Measurements from ENCODE around the gene ADCY2.

ADCY2 gene

GRCh38 chr5:7610531-7611177, 214.7 kb downstream of the ADCY2 start:
- no peak overlapping the region for H3K4me3 ChIP-seq (ENCODE audit: low read depth in 1 of 2, low read length in 2 of 2)
- H3K36me3 ChIP-seq (ENCODE audit: insufficient read depth, low read length): no peaks in the 10 kb centered on the region
- H3K27ac ChIP-seq (ENCODE audit: low read depth, low read length): no peak overlapping the region
- no peaks in the 10 kb centered on the region for H3K27me3 ChIP-seq (ENCODE audit: control insufficient read depth in 1 of 2, insufficient read depth in 2 of 2, low read length in 2 of 2)
- no peaks in the 10 kb centered on the region for H3K4me1 ChIP-seq (ENCODE audit: insufficient read depth, low read length)
- H3K9ac ChIP-seq (ENCODE audit: low read length): no peak overlapping the region
- no peaks in the 10 kb centered on the region for H3K9me3 ChIP-seq (ENCODE audit: low read length)

- no peak overlapping the region for H3K4me3 ChIP-seq (ENCODE audit: low read depth in 1 of 2, low read length in 2 of 2)
- no peaks in the 10 kb centered on the region for H3K27me3 ChIP-seq (ENCODE audit: control insufficient read depth in 1 of 2, insufficient read depth in 2 of 2, low read length in 2 of 2)
- H3K4me1 ChIP-seq (ENCODE audit: insufficient read depth, low read length): no peaks in the 10 kb centered on the region
- no peaks in the 10 kb centered on the region for H3K36me3 ChIP-seq (ENCODE audit: insufficient read depth, low read length)
- no peaks in the 10 kb centered on the region for H3K9me3 ChIP-seq (ENCODE audit: low read length)
- H3K9ac ChIP-seq (ENCODE audit: low read length): no peak overlapping the region
- no peak overlapping the region for H3K27ac ChIP-seq (ENCODE audit: low read depth, low read length)
Measured at GRCh38 chr5:7611518-7611917, 215.6 kb downstream of the ADCY2 start.

GRCh38 chr5:7615566-7616061, 219.7 kb downstream of the ADCY2 start:
- Histone ChIP-seq H3K9me3 (ENCODE audit: low read length) (no peaks in the 10 kb centered on the region), H3K4me3 (ENCODE audit: low read depth in 1 of 2, low read length in 2 of 2) (no peak overlapping the region), H3K4me1 (ENCODE audit: insufficient read depth, low read length) (no peaks in the 10 kb centered on the region), H3K36me3 (ENCODE audit: insufficient read depth, low read length) (no peaks in the 10 kb centered on the region), H3K9ac (ENCODE audit: low read length) (no peak overlapping the region), H3K27ac (ENCODE audit: low read depth, low read length) (no peak overlapping the region), H3K27me3 (ENCODE audit: control insufficient read depth in 1 of 2, insufficient read depth in 2 of 2, low read length in 2 of 2) (no peaks in the 10 kb centered on the region)

- no peak overlapping the region for H3K9ac ChIP-seq (ENCODE audit: low read length)
- H3K27me3 ChIP-seq (ENCODE audit: control insufficient read depth in 1 of 2, insufficient read depth in 2 of 2, low read length in 2 of 2): no peaks in the 10 kb centered on the region
- no peaks in the 10 kb centered on the region for H3K9me3 ChIP-seq (ENCODE audit: low read length)
- H3K4me1 ChIP-seq (ENCODE audit: insufficient read depth, low read length): peaks cover 4% of the 10 kb centered on the region
- no peak overlapping the region for H3K27ac ChIP-seq (ENCODE audit: low read depth, low read length)
- no peak overlapping the region for H3K4me3 ChIP-seq (ENCODE audit: low read depth in 1 of 2, low read length in 2 of 2)
- no peaks in the 10 kb centered on the region for H3K36me3 ChIP-seq (ENCODE audit: insufficient read depth, low read length)
Measured at GRCh38 chr5:7616897-7617296, 221.0 kb downstream of the ADCY2 start.

- Histone ChIP-seq H3K9ac (ENCODE audit: low read length) (no peak overlapping the region), H3K27ac (ENCODE audit: low read depth, low read length) (no peak overlapping the region), H3K4me1 (ENCODE audit: insufficient read depth, low read length) (peaks cover 12% of the 10 kb centered on the region), H3K27me3 (ENCODE audit: control insufficient read depth in 1 of 2, insufficient read depth in 2 of 2, low read length in 2 of 2) (no peaks in the 10 kb centered on the region), H3K36me3 (ENCODE audit: insufficient read depth, low read length) (no peaks in the 10 kb centered on the region), H3K4me3 (ENCODE audit: low read depth in 1 of 2, low read length in 2 of 2) (no peak overlapping the region), H3K9me3 (ENCODE audit: low read length) (no peaks in the 10 kb centered on the region)
Measured at GRCh38 chr5:7622498-7622897, 226.6 kb downstream of the ADCY2 start.

GRCh38 chr5:7625740-7626139, 229.8 kb downstream of the ADCY2 start:
- no peak overlapping the region for H3K27ac ChIP-seq (ENCODE audit: low read depth, low read length)
- no peaks in the 10 kb centered on the region for H3K36me3 ChIP-seq (ENCODE audit: insufficient read depth, low read length)

GRCh38 chr5:7628248-7628647, 232.3 kb downstream of the ADCY2 start:
- H3K27ac ChIP-seq (ENCODE audit: low read depth, low read length): no peak overlapping the region
- peaks cover 7% of the 10 kb centered on the region for H3K4me1 ChIP-seq (ENCODE audit: insufficient read depth, low read length)
- H3K9ac ChIP-seq (ENCODE audit: low read length): no peak overlapping the region
- H3K4me3 ChIP-seq (ENCODE audit: low read depth in 1 of 2, low read length in 2 of 2): no peak overlapping the region
- H3K9me3 ChIP-seq (ENCODE audit: low read length): no peaks in the 10 kb centered on the region
- H3K36me3 ChIP-seq (ENCODE audit: insufficient read depth, low read length): peaks cover 4% of the 10 kb centered on the region
- no peaks in the 10 kb centered on the region for H3K27me3 ChIP-seq (ENCODE audit: control insufficient read depth in 1 of 2, insufficient read depth in 2 of 2, low read length in 2 of 2)

More at GRCh38 chr5:7625740-7626139, 229.8 kb downstream of the ADCY2 start:
- no peak overlapping the region for H3K9ac ChIP-seq (ENCODE audit: low read length)
- H3K27me3 ChIP-seq (ENCODE audit: control insufficient read depth in 1 of 2, insufficient read depth in 2 of 2, low read length in 2 of 2): no peaks in the 10 kb centered on the region
- H3K4me1 ChIP-seq (ENCODE audit: insufficient read depth, low read length): peaks cover 12% of the 10 kb centered on the region
- no peaks in the 10 kb centered on the region for H3K9me3 ChIP-seq (ENCODE audit: low read length)
- no peak overlapping the region for H3K4me3 ChIP-seq (ENCODE audit: low read depth in 1 of 2, low read length in 2 of 2)

- Histone ChIP-seq H3K9ac (ENCODE audit: low read length) (no peak overlapping the region), H3K4me3 (ENCODE audit: low read depth in 1 of 2, low read length in 2 of 2) (no peak overlapping the region), H3K27me3 (ENCODE audit: control insufficient read depth in 1 of 2, insufficient read depth in 2 of 2, low read length in 2 of 2) (no peaks in the 10 kb centered on the region), H3K27ac (ENCODE audit: low read depth, low read length) (no peak overlapping the region), H3K4me1 (ENCODE audit: insufficient read depth, low read length) (peaks cover 7% of the 10 kb centered on the region), H3K9me3 (ENCODE audit: low read length) (no peaks in the 10 kb centered on the region), H3K36me3 (ENCODE audit: insufficient read depth, low read length) (peaks cover 4% of the 10 kb centered on the region)
Measured at GRCh38 chr5:7628820-7629219, 232.9 kb downstream of the ADCY2 start.

- H3K27ac ChIP-seq (ENCODE audit: low read depth, low read length): no peak overlapping the region
- peaks cover 7% of the 10 kb centered on the region for H3K4me1 ChIP-seq (ENCODE audit: insufficient read depth, low read length)
- H3K9me3 ChIP-seq (ENCODE audit: low read length): no peaks in the 10 kb centered on the region
- H3K36me3 ChIP-seq (ENCODE audit: insufficient read depth, low read length): peaks cover 4% of the 10 kb centered on the region
- H3K9ac ChIP-seq (ENCODE audit: low read length): no peak overlapping the region
- no peaks in the 10 kb centered on the region for H3K27me3 ChIP-seq (ENCODE audit: control insufficient read depth in 1 of 2, insufficient read depth in 2 of 2, low read length in 2 of 2)
- H3K4me3 ChIP-seq (ENCODE audit: low read depth in 1 of 2, low read length in 2 of 2): no peak overlapping the region
Measured at GRCh38 chr5:7629561-7629960, 233.6 kb downstream of the ADCY2 start.

GRCh38 chr5:7634837-7635236, 238.9 kb downstream of the ADCY2 start:
- no peaks in the 10 kb centered on the region for H3K27me3 ChIP-seq (ENCODE audit: control insufficient read depth in 1 of 2, insufficient read depth in 2 of 2, low read length in 2 of 2)
- H3K36me3 ChIP-seq (ENCODE audit: insufficient read depth, low read length): peaks cover 4% of the 10 kb centered on the region
- no peaks in the 10 kb centered on the region for H3K9me3 ChIP-seq (ENCODE audit: low read length)
- no peak overlapping the region for H3K4me3 ChIP-seq (ENCODE audit: low read depth in 1 of 2, low read length in 2 of 2)
- H3K9ac ChIP-seq (ENCODE audit: low read length): no peak overlapping the region
- H3K27ac ChIP-seq (ENCODE audit: low read depth, low read length): no peak overlapping the region
- peaks cover 13% of the 10 kb centered on the region for H3K4me1 ChIP-seq (ENCODE audit: insufficient read depth, low read length)

GRCh38 chr5:7638456-7638855, 242.5 kb downstream of the ADCY2 start:
- no peaks in the 10 kb centered on the region for H3K27me3 ChIP-seq (ENCODE audit: control insufficient read depth in 1 of 2, insufficient read depth in 2 of 2, low read length in 2 of 2)
- H3K9me3 ChIP-seq (ENCODE audit: low read length): no peaks in the 10 kb centered on the region
- no peak overlapping the region for H3K9ac ChIP-seq (ENCODE audit: low read length)
- H3K27ac ChIP-seq (ENCODE audit: low read depth, low read length): no peak overlapping the region
- no peaks in the 10 kb centered on the region for H3K36me3 ChIP-seq (ENCODE audit: insufficient read depth, low read length)
- H3K4me3 ChIP-seq (ENCODE audit: low read depth in 1 of 2, low read length in 2 of 2): no peak overlapping the region
- H3K4me1 ChIP-seq (ENCODE audit: insufficient read depth, low read length): peaks cover 17% of the 10 kb centered on the region

- H3K36me3 ChIP-seq (ENCODE audit: insufficient read depth, low read length): no peaks in the 10 kb centered on the region
- H3K27me3 ChIP-seq (ENCODE audit: control insufficient read depth in 1 of 2, insufficient read depth in 2 of 2, low read length in 2 of 2): no peaks in the 10 kb centered on the region
- no peaks in the 10 kb centered on the region for H3K9me3 ChIP-seq (ENCODE audit: low read length)
- no peak overlapping the region for H3K9ac ChIP-seq (ENCODE audit: low read length)
- no peak overlapping the region for H3K4me3 ChIP-seq (ENCODE audit: low read depth in 1 of 2, low read length in 2 of 2)
- H3K27ac ChIP-seq (ENCODE audit: low read depth, low read length): no peak overlapping the region
- H3K4me1 ChIP-seq (ENCODE audit: insufficient read depth, low read length): peaks cover 17% of the 10 kb centered on the region
Measured at GRCh38 chr5:7642029-7642428, 246.1 kb downstream of the ADCY2 start.
